SK-N-MC (cell line): Measurements from ENCODE around the gene RP2.

Experiments used
- EZH2 ChIP-seq: fragments of 200-600 bp; sonication (generic); IDR thresholded peaks from one replicate; pipeline ENCODE4 v1.6.1; 2017; ENCODE audit warnings: antibody characterized with exemption
- FOXP2 ChIP-seq: optimal IDR thresholded peaks from 2 replicates; pipeline ENCODE3; 2011; ENCODE audit warnings: mild to moderate bottlenecking, moderate library complexity; ENCODE audit not compliant: insufficient read depth; ENCODE audit errors: extremely low read length, control extremely low read depth
- POLR2AphosphoS5 ChIP-seq: IDR thresholded peaks from 2 replicates; pipeline ENCODE4 v1.6.1; 2012; ENCODE audit warnings: mild to moderate bottlenecking, low read depth, low read length, borderline replicate concordance

GRCh38 chrX:46913667-46914066 is 76.8 kb downstream of the RP2 start:
- no peak for TF ChIP-seq EZH2
- no peak for TF ChIP-seq POLR2AphosphoS5
- no peak for TF ChIP-seq FOXP2
